Measurements from ENCODE around the gene CPD.
"Not testable (repeated sequence)": the region's sequence is repeated elsewhere in the genome, so short reads cannot be mapped to it uniquely, and the experiment has no call there.

The CPD gene

GRCh38 chr17:30436729-30437128 lies 58.0 kb downstream of the CPD start:
- DNase-seq: no peak

- DNase-seq: no peak
These were observed 65.0 kb downstream of the CPD start for GRCh38 chr17:30443721-30444120.

GRCh38 chr17:30446640-30447039 lies 67.9 kb downstream of the CPD start:
- DNase-seq: not testable (repeated sequence)

GRCh38 chr17:30449480-30449879 lies 70.8 kb downstream of the CPD start:
- DNase-seq: no peak

- no peak for DNase-seq
These were observed 71.6 kb downstream of the CPD start for GRCh38 chr17:30450125-30451027.

- no peak for DNase-seq
These were observed 75.9 kb downstream of the CPD start for GRCh38 chr17:30454635-30455034.

- no peak for DNase-seq
These were observed 79.6 kb downstream of the CPD start for GRCh38 chr17:30458371-30458770.

- not testable (repeated sequence) for DNase-seq
These were observed 80.2 kb downstream of the CPD start for GRCh38 chr17:30458797-30459413.

- DNase-seq: no peak
These were observed 89.7 kb downstream of the CPD start for GRCh38 chr17:30468465-30468864.

GRCh38 chr17:30472238-30472890 lies 93.6 kb downstream of the CPD start:
- DNase-seq: no peak

- DNase-seq: no peak
These were observed 96.5 kb downstream of the CPD start for GRCh38 chr17:30475206-30475605.

- DNase-seq: no peak
These were observed 98.0 kb downstream of the CPD start for GRCh38 chr17:30476726-30477082.

GRCh38 chr17:30477083-30477773 lies 98.5 kb downstream of the CPD start, which contains the start of gene GOSR1:
Gene GOSR1, plus strand, starts transcription at chr17:30477408. Its CDS starts 26 bp downstream, at chr17:30477434.
- DNase-seq: peak; percentile 94

GRCh38 chr17:30477774-30478115 lies 99.0 kb downstream of the CPD start:
- DNase-seq: peak; percentile 73

GRCh38 chr17:30482555-30482954 lies 103.8 kb downstream of the CPD start:
- DNase-seq: no peak

GRCh38 chr17:30483159-30483558 lies 104.4 kb downstream of the CPD start:
- DNase-seq: no peak

GRCh38 chr17:30493780-30494179 lies 115.1 kb downstream of the CPD start:
- DNase-seq: no peak

GRCh38 chr17:30495586-30495985 lies 116.9 kb downstream of the CPD start:
- no peak for DNase-seq

- no peak for DNase-seq
These were observed 124.8 kb downstream of the CPD start for GRCh38 chr17:30503558-30503957.

- DNase-seq: no peak
These were observed 127.2 kb downstream of the CPD start for GRCh38 chr17:30505868-30506417.

- DNase-seq: no peak
These were observed 127.8 kb downstream of the CPD start for GRCh38 chr17:30506481-30506880.

GRCh38 chr17:30513346-30513745 lies 134.6 kb downstream of the CPD start:
- DNase-seq: no peak
